Activated CD4-positive, alpha-beta T cell treated with anti-CD3 and anti-CD28 coated beads, Interleukin-2, Interleukin-6, amounts not matched to agents 100 ng/mL and 50 ng/mL, durations not matched to agents 16 hours and 8 hours (primary cell): ENCODE measurements around the gene TRIM7.
"Not testable (repeated sequence)": the region's sequence is repeated elsewhere in the genome, so short reads cannot be mapped to it uniquely, and the experiment has no call there.

Experiments used
- DNase-seq: peaks from one replicate; pipeline ENCODE4 v3.0.0-alpha.2; 2020

Gene TRIM7

DNA sequence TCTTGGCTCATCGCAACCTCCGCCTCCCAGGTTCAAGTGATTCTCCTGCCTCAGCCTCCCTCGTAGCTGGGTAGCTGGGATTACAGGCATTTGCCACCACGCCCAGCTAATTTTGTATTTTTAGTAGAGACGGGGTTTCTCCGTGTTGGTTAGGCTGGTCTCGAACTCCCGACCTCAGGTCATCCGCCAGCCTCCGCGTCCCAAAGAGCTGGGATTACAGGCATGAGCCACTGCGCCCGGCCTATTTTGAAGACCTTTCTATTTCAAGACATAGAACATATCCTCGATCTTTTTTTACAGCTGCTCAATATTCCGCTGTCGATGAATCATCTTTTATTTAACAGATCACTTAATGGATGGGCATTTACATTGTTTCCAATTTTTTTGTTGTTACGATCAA, 5.7 kb upstream of the TRIM7 start:
- not testable (repeated sequence) for DNase-seq

DNA sequence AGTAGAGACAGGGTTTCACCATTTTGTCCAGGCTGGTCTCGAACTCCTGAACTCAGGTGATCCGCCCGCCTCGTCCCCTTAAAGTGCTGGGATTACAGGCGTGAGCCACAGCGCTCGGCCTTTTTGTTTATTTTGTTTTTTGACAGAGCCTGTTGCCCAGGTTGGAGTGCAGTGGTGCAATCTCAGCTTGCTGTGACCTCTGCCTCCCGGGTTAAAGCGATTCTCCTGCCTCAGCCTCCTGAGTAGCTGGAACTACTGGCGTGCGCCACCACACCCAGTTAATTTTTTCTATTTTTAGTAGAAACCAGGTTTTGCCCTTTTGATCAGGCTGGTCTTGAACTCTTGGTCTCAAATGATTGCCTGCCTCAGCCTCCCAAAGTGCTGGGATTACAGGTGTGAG, 5.2 kb upstream of the TRIM7 start:
- DNase-seq, result not testable (repeated sequence)

DNA sequence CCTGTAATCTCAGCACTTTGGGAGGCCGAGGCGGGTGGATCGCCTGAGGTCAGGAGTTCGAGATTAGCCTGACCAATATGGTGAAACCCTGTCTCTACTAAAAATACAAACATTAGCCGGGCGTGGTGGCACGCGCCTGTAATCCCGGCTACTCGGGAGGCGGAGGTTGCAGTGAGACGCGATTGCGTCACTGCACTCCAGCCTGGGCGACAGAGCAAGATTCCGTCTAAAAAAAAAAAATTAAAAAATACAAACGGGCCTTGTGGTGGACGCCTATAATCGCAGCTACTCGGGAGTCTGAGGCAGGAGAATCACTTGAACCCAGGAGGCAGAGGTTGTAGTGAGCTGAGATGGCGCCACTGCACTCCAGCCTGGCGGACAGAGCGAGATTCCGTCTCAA, 4.0 kb upstream of the TRIM7 start:
- DNase-seq, result not testable (repeated sequence)

DNA sequence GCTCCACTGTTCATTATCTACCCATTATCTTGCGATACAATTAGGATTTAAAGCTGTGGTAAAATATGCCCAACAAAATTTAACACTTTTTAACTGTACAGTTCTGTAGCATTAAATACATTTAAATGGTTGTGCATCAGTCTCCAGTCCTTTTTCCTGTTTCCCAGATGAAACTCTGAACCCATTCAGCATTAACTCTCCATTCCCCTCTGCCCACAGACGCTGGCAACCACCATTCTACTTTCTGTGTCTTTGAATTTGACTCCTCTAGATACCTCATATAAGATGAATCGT, 2.9 kb upstream of the TRIM7 start:
- DNase-seq, result no peak

DNA sequence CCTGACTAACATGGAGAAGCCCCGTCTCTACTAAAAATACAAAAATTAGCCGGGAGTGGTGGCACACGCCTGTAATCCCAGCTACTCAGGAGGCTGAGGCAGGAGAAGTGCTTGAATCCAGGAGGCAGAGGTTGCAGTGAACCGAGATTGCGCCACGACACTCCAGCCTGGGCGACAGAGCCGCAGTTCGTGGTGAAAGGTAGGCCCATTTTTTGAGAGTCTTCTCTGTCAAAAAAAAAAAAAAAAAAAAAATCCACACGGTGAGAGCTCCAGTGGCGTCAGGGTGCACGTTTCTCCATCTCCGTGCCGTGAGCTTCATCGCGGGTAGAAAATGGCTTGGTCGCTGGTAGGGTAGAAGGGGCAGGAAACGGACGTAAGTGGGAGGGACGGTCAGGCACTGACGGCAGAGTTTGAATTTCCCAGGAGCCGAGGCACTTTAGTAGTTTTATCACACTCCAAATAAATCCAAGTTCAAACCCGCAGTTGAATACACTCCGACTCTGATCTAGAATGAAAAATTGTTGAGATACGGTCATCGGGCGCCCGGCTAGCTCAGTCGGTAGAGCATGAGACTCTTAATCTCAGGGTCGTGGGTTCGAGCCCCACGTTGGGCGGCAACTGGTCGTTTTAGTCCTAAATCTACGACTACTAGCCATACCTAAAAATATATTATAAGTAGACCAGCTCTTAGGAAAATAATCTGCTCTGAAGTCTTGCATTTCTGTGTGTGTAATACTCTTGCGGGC, 2.4 kb upstream of the TRIM7 start:
- peak; percentile 93 for DNase-seq

DNA sequence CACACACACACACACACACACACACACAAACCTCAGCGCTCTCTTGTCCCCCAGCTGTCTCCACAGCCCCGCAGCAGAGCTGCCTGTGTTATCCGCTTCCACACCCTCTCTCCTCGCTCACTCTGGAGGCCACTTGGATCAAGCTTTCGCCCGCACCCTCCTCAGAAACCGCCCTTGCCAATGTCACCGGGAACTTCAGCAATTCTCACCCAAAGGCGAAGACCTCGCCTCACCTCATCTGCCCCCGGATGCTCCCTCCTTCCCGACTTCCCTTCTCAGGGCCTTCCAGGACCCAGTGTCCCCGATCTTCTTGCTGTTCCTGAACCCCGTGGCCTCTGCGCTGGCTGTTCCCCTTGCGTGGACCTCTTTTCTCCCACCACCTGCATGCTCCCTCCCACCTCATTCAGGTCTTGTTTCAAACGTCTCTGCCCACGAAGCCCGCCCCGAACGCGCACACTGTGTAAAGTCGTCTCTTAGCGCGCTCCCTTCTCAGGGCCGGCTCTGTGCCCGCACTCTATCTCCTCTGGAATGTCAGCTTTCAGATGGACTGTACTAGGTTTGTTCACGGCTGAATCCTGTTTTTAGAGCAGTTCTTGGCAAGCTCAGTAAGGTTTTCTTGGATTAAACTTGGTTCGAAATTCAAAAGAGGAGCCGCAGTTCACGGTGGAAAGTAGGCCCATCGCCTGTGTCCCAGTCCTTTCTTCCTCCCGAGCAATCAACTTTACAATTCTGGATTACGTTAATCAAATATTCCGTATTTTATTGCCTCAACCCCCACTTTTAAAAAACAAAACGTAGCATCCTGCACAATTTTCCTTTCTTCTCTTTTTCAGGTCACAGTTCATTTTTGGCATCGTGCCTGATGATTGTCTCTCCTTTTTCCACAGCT, 1.0 kb upstream of the TRIM7 start:
- DNase-seq, result no peak

DNA sequence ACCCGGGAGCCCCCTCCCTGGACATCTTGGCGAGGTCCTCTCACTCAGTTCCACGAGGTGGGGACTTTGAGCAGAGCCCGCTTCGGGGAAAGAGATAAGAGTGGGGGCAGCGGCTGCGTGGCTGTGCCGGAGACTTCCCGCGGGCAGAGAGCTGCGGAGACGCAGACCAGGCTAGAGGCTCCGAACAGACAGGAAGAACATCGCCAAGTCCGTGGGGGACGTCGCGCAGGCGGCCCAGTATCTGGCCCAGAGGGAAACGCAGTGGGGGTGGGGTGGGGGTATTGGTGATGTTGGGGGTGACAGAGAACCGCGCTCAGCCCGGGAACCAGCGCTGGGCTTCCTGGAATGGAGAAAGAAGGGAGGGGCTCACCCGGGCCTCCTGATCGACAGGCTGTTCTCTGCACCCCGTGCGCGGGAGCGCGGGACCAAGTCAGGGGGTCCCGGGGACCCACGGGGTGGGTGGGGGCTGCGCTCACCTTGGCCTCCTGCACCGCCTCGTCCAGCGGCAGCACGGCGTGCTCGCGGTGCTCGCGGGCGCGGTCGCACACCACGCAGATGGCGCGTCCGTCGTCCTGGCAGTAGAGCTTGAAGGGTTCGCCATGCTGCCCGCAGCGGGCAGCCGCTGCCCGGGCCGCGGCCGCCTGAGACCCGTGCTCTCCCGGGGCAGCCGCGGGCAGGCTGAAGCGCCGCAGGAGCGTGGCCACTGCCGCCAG, 727 bp downstream of the TRIM7 start:
- DNase-seq, result no peak

DNA sequence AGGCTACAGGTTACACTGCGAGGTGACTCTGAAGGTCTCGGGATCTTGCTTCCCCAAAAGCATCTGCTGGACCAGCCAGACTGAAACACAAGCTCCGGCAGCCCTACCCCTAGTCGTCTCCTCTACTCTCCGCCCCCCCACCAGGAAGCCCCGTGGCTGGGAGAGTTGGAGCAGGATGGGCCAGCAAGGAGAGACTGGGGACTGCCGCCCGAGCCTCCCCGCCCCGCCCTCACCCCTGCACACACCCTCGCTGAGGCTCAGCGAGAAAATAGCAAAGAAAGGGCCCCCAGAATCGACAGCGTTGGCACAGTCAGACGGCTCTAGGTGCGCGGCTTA, 1.3 kb downstream of the TRIM7 start:
- no peak for DNase-seq

DNA sequence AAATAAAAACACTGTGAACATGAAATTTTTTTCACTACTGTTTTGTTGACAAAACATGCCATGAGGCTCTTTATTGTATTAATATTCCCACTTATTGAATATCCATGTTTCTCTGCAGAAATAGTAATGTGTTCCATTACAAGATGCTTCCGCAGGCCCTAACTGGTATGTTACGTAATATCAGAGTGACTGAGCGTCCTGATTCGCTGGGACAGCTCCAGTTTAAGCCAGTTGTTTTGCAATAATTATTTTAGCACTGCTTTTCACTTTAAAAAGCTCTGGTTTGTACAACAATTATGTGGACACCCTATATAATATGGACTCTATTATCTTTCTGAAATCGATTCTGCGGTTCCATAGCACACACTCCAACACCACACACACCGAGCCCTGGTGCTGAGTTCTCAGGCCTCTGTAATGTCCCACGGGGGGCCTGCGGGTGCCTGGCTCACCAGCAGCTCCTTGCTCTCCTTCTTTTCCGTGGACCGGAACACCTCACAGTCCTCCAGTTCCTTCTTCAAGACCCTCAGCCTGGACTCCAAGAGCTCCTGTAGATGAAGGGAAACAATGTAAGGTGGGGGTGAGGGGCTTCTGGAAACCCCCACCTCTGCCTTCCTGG, 1.8 kb downstream of the TRIM7 start:
- no peak for DNase-seq

DNA sequence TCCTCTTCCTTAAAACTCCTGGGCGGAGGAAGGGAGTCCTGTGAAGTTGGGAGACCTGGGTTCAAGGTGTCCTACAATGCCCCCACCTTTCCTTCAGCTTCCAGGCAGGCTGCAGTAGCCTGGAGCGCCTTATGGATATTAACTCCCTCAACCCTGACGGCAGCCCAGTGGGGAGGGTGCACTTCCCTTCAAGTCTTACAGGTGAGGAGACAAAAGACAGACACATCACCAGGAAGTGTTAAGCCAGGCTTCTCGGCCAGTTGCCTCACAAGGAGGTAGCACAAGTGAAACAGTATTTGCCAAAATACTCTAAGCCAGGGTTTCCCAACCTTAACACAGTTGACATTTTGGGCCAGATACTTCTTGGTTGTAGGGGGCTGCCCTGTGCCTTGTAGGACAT, 4.2 kb downstream of the TRIM7 start:
- DNase-seq, result no peak

DNA sequence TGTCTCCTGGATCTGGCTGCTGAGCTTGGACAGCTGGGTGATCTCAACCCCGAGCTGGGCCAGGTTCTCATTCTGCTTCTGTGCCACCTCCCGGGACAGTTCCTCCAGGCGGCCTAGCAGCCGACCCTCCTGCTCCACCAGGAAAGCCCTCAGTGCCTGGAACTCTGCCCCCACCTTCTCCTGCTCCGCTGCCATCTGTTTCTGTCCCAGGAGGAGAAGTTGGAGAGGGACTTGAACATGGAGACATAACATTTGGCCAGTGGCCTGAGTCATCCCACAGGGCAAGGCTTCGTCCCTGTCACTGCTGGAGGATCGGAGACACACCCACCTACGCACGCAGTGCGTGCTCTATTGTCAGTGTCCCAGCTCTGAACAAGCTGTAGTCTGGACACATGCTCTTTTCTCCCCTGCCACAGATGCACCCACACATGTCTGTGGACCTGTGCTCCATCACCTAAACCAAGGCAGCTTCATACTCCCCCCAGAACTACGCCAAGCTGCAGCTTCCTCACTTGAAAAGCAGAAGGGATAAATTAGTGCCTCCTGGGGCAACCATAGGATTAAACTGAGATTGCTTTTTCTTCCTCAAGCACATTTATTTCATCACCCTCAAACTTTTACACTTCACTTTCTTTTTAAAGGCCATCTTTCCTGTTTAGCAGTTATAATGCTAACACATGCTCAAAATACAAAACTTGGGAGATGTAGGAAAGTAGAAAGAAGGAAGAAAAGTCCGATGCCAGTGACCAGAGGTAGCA, 4.9 kb downstream of the TRIM7 start:
- DNase-seq, result no peak

DNA sequence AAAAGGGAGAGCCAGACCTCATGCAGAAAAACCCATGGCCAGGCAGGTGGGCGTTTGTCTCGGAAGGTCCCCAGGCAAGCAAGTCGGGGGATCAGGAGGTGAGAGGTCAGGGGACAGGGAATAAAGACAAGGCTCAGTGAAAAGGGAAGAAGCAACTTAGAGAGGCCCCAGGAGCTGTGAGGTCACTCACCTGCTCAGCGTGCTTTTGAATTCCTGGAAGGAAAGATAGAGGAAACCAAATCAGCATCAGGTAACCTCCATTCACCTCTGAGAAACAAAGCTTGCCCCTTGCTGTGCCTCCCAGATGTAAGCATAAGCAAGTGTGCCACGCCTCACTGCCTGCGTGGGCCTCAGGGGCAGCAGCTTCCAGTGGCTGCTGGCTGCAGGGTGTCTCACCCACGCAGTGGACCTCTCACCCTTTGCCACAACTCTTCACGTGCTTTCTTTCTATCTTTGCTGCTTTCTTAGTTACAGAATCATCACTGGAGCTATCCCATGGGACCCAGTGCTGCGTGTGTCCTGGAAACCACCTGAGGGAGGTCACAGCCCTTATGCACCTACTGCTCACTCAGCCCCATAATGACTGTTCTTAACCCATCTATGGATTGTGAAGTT, 6.0 kb downstream of the TRIM7 start:
- no peak for DNase-seq

DNA sequence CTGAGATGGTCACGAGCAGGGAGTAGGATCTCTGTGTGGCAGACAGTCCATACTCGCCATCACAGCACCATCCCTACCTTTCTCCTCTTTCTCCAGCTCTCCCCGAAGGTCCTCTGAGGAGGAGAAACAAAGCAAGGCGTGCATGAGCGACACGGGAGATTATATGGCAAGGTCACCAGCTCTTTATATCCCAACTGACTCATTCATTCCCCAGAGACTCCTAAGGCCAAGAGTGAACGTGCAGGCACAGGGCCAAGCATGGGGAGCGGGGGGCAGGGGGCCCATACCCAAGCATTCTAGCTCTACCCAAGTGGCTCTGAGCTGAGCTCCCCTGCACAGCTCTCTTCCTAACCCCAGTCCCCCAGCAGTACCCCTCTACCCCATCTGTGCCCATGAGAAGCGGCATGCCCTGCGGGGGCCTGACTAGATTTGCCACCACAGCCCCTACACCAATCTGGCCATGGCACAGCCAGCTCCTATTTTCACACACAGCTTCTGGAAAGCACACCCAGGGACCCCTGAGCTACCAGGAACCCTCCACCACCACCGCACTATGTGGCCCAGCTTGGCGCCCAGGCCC, 6.8 kb downstream of the TRIM7 start:
- DNase-seq, result no peak

DNA sequence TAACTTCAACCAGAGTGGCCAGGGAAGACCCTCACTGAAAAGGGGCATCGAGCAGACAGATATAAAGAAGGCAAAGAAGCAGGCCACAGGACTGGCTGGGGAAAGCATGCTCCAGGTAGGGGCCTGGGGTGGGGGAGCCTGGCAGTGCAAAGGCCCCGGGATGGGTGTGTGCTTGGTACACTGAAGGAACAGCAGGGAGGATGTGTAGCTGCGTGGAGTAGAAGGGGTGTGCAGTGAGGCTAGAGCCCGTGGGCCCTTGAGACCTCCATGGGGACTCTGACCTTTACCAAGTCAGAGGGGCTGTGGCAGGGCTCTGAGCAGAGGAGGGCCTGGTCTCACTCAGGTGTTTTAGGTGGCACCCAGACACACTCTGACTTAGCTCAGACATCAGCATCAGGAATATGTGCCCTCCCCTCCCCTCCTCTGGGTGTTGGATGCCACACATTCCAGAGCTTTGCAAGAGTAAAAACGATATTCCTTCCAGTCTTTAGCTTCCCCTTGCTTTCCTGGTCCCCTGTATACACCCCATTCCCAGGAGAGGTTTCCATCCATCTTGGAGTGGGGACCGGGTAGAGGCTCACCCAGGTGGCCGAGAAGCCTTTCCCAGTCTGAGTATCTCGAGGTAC, 7.6 kb downstream of the TRIM7 start:
- no peak for DNase-seq

DNA sequence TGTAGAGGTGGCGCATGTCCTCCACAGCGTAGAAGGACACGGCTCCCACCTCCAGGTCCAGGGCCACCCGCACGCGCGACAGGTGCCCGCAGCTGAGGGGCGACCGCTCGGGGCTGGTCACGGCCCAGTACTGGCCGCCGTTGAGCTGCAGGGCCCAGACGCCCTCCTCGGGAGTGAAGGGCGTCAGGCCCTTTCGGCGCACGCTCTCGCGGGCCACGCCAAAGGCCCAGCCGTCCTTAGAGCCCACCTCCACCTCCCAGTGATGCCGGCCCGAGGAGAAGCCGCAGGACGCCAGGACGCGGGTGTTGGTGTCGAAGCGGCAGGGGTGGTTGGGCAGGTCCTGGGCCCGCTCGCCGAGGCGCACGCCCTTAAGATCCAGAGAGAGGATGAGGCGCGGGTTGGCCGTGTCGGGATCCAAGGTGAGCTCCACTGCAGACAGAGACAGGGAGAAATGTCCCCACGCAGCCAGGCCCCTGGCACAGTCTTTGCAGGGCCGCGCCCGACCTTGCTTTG, 9.7 kb downstream of the TRIM7 start:
- no peak for DNase-seq

DNA sequence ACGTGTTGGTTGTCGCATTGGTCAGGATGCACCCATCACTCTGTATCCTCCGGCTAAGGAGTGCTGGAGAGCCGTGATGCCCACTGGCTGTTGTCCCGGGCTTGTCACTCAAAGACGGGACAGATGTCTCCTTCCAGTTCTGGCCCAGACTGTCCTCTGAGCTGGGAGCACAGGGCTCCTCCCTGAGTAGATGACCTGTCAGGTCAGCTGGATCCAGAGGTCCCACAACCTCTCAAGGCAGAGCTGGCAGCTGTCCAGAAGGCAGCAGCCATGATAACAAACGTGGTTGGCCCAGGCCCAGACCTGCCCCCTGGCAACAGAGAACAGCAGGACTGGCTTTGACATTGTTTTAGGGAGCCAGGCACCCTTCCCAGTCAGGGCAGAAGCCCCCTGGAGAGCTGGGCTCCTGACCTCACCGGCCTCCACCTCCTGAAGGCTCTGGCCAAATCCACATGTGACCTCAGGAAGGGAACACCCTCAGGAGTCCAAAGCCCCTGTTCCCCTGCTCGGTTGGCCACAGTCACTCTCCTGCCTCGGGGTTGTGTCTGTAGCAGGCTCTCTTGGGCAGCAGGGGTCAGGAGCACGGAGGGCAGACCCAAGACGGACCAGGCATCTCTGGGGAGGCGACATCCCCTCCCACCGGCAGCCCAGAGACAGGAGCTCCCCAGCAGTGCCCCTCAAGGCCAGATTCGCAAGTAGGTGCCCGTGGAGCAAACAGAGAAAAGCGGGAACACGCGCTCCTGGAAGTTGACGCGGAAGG, 10.3 kb downstream of the TRIM7 start:
- no peak for DNase-seq

DNA sequence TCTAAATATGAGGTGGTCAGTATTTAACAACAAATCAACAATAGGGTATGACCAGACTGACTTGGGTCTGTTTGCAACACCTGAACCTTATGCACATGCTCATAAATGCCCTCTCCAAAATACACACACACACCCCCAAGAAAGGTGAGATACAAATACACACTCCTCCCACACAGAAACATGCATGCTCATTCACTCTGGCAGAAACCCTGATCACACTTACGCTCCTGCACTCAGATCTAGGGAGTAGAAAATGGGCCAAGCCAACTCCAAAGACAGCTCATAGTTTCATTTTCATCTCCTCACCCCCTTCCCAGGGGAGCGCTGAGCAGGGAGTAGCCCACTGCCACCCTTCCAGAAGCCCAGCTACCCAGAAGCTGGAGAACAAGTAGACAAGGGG, 11.3 kb downstream of the TRIM7 start:
- DNase-seq, result no peak

DNA sequence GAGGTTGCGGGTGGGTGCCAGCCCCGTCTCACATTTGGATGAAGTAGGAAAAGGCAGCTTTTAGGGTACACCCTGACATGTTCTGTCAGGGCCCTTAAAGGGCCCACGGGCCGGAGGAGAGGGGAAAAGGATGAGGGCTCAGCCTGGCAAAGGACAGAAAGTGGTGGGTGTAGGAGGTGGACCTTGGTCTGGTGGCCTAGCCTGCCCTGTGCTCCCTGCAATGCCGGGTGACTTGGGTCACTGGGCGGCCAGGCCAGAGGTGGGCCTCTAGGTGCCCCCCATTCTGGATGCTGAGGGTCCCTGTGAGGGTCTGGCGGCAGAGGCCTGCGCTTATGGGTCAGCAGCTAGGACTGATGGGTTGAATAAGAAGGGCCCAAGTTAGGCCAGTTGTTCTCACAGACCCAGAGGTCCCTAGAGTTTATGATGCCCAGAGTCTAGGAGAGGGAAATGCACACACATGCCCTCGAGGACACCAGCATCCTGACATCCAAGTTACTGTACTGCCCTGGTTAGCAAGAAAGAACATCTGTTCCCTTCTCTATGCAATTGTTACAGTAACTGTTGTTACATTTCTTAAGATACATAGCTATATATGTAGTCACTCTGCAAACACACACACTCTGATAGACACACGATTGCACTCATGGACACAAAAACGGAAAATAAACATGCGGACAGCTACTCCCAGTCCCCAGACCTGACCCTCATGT, 12.5 kb downstream of the TRIM7 start:
- no peak for DNase-seq

DNA sequence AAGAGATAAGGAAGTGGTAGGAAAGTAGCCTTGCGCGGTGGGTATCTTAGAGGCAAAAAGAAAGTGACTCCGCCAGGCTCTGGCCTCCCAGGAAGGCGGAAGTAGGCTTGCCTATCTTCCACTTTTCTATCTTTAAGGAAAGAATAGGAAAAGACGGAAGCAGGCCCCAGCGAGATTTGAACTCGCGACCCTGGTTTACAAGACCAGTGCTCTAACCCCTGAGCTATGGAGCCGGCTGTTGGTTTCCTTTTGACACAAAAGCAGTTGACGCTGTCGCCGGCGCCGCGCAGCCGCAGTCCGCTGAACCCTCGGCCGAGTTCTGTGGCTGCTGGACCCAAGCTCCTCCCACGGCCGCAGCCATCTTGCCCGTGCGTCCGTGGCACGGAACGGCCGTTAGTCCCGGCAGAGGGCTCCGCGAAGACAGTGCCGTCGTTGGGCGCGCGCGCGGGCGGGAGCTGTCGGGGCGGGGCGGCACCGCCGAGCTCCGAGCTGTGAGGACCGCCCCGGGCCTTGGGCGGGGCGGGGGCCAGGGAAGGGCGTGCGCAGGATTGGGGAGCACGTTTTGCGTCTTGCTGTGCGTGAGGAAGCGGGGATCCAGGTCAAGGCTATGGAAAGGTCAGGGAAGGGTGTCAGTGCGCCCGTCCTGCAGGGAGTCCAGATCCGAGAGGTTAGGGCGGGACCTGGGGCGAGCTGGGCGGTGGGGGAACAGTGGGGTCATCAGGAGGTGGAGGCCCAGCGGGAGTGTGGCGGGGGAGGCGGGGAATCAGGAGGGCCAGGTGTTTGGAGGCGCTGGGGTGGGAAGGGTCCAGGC, 13.3 kb downstream of the TRIM7 start:
- DNase-seq, result peak; percentile 96
